Prostate gland (tissue), 2 donors: ENCODE results near the gene PLA2G4A.

Experiments
- CTCF ChIP-seq, 4 experiments: fragments of 200-600 bp in 2 of 4; fragments of 450-650 bp in 2 of 4; sonication (generic) in 2 of 4; IDR thresholded peaks; 1 replicate in 3 of 4; 2 replicates in 1 of 4; pipeline ENCODE4 v1.5.1; 2016 to 2019; ENCODE audit warnings: antibody characterized with exemption in 4 of 4, mild to moderate bottlenecking in 2 of 4, moderate library complexity in 2 of 4
- POLR2A ChIP-seq: fragments of 450-650 bp; IDR thresholded peaks from one replicate; pipeline ENCODE4 v1.6.1; 2016; ENCODE audit warnings: antibody characterized with exemption, mild to moderate bottlenecking

- TF ChIP-seq CTCF (IDR thresholded peaks at IDR 0.05) (no peak), POLR2A (no peak)
Observed at GRCh38 chr1:186975220-186975619, 146.5 kb downstream of the PLA2G4A start.
